ENCODE results near the gene CACNA1C. TPM values are rescaled to one million over a fixed set of nuclear protein-coding genes. Genes with fewer than 3 reads are reported as not detected.

CACNA1C gene
- total RNA-seq, 1 experiment from 2014 or later = 1.1 TPM

- no peak for DNase-seq
- no peaks in the 10 kb centered on the region for H3K79me1 ChIP-seq (ENCODE audit: insufficient read depth, low read depth, low read length, poor library complexity, severe bottlenecking)
- H3K27ac ChIP-seq (ENCODE audit: insufficient read length, low read depth, low read length) = no peak overlapping the region
- H2AK5ac ChIP-seq (ENCODE audit: insufficient read length, low read length) = no peak overlapping the region
- H3K56ac ChIP-seq (ENCODE audit: insufficient read length, low read depth, low read length) = no peak overlapping the region
- no peak overlapping the region for H2BK15ac ChIP-seq (ENCODE audit: low read depth, low read length)
- no peak for TF ChIP-seq CTCF (conservative IDR thresholded peaks at IDR 0.05)
- no peak overlapping the region for H4K91ac ChIP-seq (ENCODE audit: insufficient read length, low read depth, low read length)
- no peak overlapping the region for H3K4me2 ChIP-seq (ENCODE audit: insufficient read depth, insufficient read length, low read length)
- no peak overlapping the region for H2BK20ac ChIP-seq (ENCODE audit: low read depth, low read length, poor library complexity, severe bottlenecking)
- Mint-ChIP-seq H3K4me1 (peaks cover 4% of the 10 kb centered on the region in 2 experiments; a peak in 3 of 4 replicates), H3K4me3 (no peak overlapping the region), H3K27me3 (ENCODE audit: low read depth) (peaks cover 4% of the 10 kb centered on the region), H3K36me3 (ENCODE audit: insufficient read depth in 1 of 3, low read depth in 3 of 3) (no peaks in the 10 kb centered on the region), H3K27ac (no peak overlapping the region), H3K9me3 (no peaks in the 10 kb centered on the region)
- H3K9me3 ChIP-seq (ENCODE audit: control insufficient read depth, low read depth, low read length) = no peaks in the 10 kb centered on the region
- H2AFZ ChIP-seq (ENCODE audit: low read length) = no peak overlapping the region
- H4K5ac ChIP-seq (ENCODE audit: insufficient read length, low read depth, low read length) = no peak overlapping the region
- H2BK5ac ChIP-seq (ENCODE audit: insufficient read length, low read length) = no peak overlapping the region
- no peaks in the 10 kb centered on the region for H3K23me2 ChIP-seq (ENCODE audit: insufficient read length, low read depth, low read length, poor library complexity, severe bottlenecking)
- no peak overlapping the region for H3K23ac ChIP-seq (ENCODE audit: insufficient read length, low read depth, low read length)
- H4K8ac ChIP-seq (replicated peaks; ENCODE audit: insufficient read length, low read depth, low read length) = no peak overlapping the region
- H2BK120ac ChIP-seq (ENCODE audit: low read depth, low read length, poor library complexity, severe bottlenecking) = no peak overlapping the region
- H3K9ac ChIP-seq (ENCODE audit: extremely low read depth, insufficient read length, low read length) = no peak overlapping the region
- no peaks in the 10 kb centered on the region for H4K20me1 ChIP-seq (ENCODE audit: control insufficient read depth, insufficient read depth, insufficient read length)
- no peak overlapping the region for H3T11ph ChIP-seq (ENCODE audit: low read length)
- H2BK12ac ChIP-seq (ENCODE audit: insufficient read length, low read depth, low read length) = no peak overlapping the region
- peaks cover 6% of the 10 kb centered on the region; the same call in 1 of the 2 replicates for H3K4me1 ChIP-seq (ENCODE audit: insufficient read depth, low read length)
- H3K14ac ChIP-seq (ENCODE audit: insufficient read depth, low read length) = no peak overlapping the region
- no peaks in the 10 kb centered on the region for H3K27me3 ChIP-seq (ENCODE audit: insufficient read depth, low read length)
- H3K18ac ChIP-seq (ENCODE audit: insufficient read length, low read depth, low read length) = no peak overlapping the region
- no peak overlapping the region for H3K4ac ChIP-seq (ENCODE audit: low read depth, low read length)
- H3K79me2 ChIP-seq (ENCODE audit: insufficient read depth, low read length) = no peaks in the 10 kb centered on the region
- no CpG with 5 or more reads among the region's 12 CpGs for WGBS (ENCODE audit: extremely low coverage, insufficient read length, low lambda C conversion rate)
Observed at GRCh38 chr12:2172491-2173214, 119.9 kb downstream of the CACNA1C start.

All from H9 (cell line).